Osteoblast (primary cell): ENCODE data around the gene DBN1. TPM values are rescaled to one million over a fixed set of nuclear protein-coding genes. Genes with fewer than 3 reads are reported as not detected.

ENCODE experiments used
- DNase-seq: peaks from one replicate; pipeline ENCODE4 v3.0.0; 2011; ENCODE audit warnings: low spot score, mixed read lengths; ENCODE audit not compliant: insufficient read length; ENCODE audit errors: missing footprints
- H2AFZ ChIP-seq: 2 replicates; pipeline ENCODE4 v1.6.0; 2011; ENCODE audit warnings: mild to moderate bottlenecking, low read length
- H3K27ac ChIP-seq: 2 replicates; pipeline ENCODE4 v1.5.1; 2011; ENCODE audit warnings: mild to moderate bottlenecking, low read depth, low read length, moderate library complexity
- H3K27me3 ChIP-seq: 2 replicates; pipeline ENCODE4 v1.6.0; 2012; ENCODE audit warnings: mild to moderate bottlenecking, control low read depth, inconsistent platforms, low read length, moderate library complexity; ENCODE audit not compliant: insufficient read depth
- H3K36me3 ChIP-seq: 2 replicates; pipeline ENCODE4 v1.5.1; 2011; ENCODE audit warnings: mild to moderate bottlenecking, low read length, control low read depth, moderate library complexity; ENCODE audit not compliant: insufficient read depth
- H3K4me1 ChIP-seq: 2 replicates; pipeline ENCODE4 v1.5.1; 2011; ENCODE audit warnings: mild to moderate bottlenecking, low read length, control low read depth, moderate library complexity; ENCODE audit not compliant: insufficient read depth
- H3K4me2 ChIP-seq: 2 replicates; pipeline ENCODE4 v1.6.0; 2011; ENCODE audit warnings: mild to moderate bottlenecking, low read length; ENCODE audit not compliant: insufficient read depth
- H3K4me3 ChIP-seq: fragments of 200-600 bp; sonication (generic); 3 replicates; pipeline ENCODE4 v1.5.1; 2012; ENCODE audit warnings: mild to moderate bottlenecking, low read length, inconsistent platforms; ENCODE audit not compliant: insufficient read depth
- H3K79me2 ChIP-seq: 2 replicates; pipeline ENCODE4 v1.6.0; 2012; ENCODE audit warnings: mild to moderate bottlenecking, low read length, control low read depth, inconsistent platforms; ENCODE audit not compliant: insufficient read depth
- H3K9me3 ChIP-seq: 2 replicates; pipeline ENCODE4 v1.5.1; 2011; ENCODE audit warnings: low read depth, low read length, control low read depth
- H4K20me1 ChIP-seq: 2 replicates; pipeline ENCODE4 v1.6.0; 2012; ENCODE audit warnings: mild to moderate bottlenecking, low read length, control low read depth; ENCODE audit not compliant: insufficient read depth
- total RNA-seq: library from RNA; depleted of rRNA; stranded (reverse); fragments of >200 nt; gene quantifications from 2 replicates; pipeline ENCODE4 v1.2.3, GENCODE V29; 2012
- TF ChIP-seq, protein P1 (sequence below): IDR thresholded peaks from 2 replicates; pipeline ENCODE4 v1.5.1; 2011; ENCODE audit warnings: mild to moderate bottlenecking, low read depth, low read length, moderate library complexity; ENCODE audit errors: extremely low read depth

Gene DBN1
- total RNA-seq, 1 donor, result 139 TPM

DNA sequence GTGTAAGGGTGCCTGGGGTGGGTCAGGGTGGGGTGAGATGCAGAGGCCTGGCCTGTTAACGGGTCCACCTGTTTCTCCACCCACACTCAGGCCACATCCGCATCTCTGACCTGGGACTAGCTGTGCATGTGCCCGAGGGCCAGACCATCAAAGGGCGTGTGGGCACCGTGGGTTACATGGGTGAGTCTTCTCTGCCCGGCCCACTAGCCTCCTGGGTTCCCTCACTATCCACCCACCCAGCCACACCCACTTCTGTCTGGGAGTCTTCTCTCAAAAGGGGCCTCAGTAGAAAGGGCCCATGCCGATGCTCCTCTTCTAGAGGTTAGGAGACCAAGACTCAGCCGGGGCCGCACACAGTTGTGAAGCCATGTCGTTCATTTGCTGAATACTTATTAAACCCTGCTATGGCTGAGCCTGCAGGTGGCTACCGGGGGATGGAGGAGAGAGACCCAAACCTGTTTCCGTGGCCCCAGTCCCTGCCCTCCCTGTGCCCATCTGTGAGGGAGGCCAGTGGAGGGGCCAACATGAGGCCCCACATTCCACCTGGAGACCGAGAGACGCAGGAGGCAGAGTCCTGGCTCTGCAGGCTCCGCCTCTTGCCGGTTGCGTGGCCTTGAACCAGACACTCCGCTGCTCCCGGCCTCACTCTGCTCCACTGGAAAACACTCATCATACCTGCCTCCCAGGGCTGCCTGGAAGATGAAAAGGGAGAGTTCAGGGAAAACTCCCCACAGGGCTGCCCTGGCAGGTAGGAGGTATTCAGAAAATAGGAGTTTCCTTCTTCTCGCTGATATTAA lies 38.3 kb downstream of the DBN1 start:
- no peaks in the 10 kb centered on the region for H3K79me2 ChIP-seq
- peaks cover 24% of the 10 kb centered on the region for H3K36me3 ChIP-seq
- H3K4me1 ChIP-seq, result no peaks in the 10 kb centered on the region
- no peaks in the 10 kb centered on the region for H3K27me3 ChIP-seq
- H3K27ac ChIP-seq, result no peak overlapping the region
- H3K4me3 ChIP-seq, result no peak overlapping the region
- no peak overlapping the region for H2AFZ ChIP-seq
- TF ChIP-seq, protein P1, sequence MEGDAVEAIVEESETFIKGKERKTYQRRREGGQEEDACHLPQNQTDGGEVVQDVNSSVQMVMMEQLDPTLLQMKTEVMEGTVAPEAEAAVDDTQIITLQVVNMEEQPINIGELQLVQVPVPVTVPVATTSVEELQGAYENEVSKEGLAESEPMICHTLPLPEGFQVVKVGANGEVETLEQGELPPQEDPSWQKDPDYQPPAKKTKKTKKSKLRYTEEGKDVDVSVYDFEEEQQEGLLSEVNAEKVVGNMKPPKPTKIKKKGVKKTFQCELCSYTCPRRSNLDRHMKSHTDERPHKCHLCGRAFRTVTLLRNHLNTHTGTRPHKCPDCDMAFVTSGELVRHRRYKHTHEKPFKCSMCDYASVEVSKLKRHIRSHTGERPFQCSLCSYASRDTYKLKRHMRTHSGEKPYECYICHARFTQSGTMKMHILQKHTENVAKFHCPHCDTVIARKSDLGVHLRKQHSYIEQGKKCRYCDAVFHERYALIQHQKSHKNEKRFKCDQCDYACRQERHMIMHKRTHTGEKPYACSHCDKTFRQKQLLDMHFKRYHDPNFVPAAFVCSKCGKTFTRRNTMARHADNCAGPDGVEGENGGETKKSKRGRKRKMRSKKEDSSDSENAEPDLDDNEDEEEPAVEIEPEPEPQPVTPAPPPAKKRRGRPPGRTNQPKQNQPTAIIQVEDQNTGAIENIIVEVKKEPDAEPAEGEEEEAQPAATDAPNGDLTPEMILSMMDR, result no peak
- H4K20me1 ChIP-seq, result peaks cover 2% of the 10 kb centered on the region
- H3K4me2 ChIP-seq, result no peak overlapping the region
- H3K9me3 ChIP-seq, result no peaks in the 10 kb centered on the region
- DNase-seq, result peak; percentile 54

DNA sequence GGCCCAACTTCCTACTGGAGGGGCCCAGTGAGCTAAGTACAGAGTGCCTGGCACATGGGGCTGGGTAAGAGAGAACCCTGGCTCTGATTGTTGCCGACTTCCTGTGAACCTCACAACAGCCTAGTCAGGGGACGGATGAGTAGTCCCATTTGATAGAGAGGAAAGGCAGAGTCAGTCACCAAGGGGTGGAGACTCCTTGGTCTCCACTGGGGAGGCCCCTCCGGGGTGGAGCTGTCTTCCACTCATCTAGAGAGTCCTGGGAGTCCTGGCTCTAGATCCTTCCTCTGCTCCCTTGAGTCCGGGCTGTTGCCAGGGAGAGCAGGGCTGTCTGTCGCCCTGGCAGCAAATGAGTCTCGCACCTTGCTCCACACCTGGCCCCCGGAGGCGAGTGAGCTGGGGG lies 39.0 kb downstream of the DBN1 start:
- no peaks in the 10 kb centered on the region for H3K4me1 ChIP-seq
- peak; percentile 80 for DNase-seq
- TF ChIP-seq, protein P1, result no peak
- no peak overlapping the region for H2AFZ ChIP-seq
- no peak overlapping the region for H3K27ac ChIP-seq
- no peaks in the 10 kb centered on the region for H3K9me3 ChIP-seq
- peaks cover 3% of the 10 kb centered on the region for H3K79me2 ChIP-seq
- H3K27me3 ChIP-seq, result no peaks in the 10 kb centered on the region
- peaks cover 24% of the 10 kb centered on the region for H3K36me3 ChIP-seq
- no peak overlapping the region for H3K4me2 ChIP-seq
- no peak overlapping the region for H3K4me3 ChIP-seq
- peaks cover 7% of the 10 kb centered on the region for H4K20me1 ChIP-seq

DNA sequence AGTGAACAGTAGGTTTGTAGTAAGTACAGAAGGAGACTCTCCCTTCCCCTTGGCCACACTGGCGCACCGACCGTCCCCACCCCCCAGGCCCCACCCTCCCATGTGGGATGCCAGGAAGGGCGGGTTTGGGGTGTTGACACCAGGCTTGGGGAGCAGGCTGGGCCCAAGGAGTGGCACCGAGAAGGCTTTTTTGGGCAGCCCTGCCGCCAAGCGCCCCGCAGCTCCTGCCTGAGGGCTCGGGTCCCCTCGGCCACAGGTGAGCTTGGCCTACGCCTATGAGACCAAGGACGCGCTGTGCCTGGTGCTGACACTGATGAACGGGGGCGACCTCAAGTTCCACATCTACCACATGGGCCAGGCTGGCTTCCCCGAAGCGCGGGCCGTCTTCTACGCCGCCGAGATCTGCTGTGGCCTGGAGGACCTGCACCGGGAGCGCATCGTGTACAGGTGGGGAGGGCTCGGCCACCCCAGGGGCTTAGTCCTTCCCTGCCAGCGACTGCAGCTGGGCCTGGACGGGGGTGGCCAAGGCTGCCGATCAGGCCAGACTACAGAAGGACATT lies 39.7 kb downstream of the DBN1 start:
- H3K4me1 ChIP-seq, result no peaks in the 10 kb centered on the region
- peak; percentile 48 for DNase-seq
- no peak overlapping the region for H3K27ac ChIP-seq
- H4K20me1 ChIP-seq, result peaks cover 8% of the 10 kb centered on the region
- TF ChIP-seq, protein P1, result no peak
- H3K9me3 ChIP-seq, result no peaks in the 10 kb centered on the region
- no peak overlapping the region for H3K4me3 ChIP-seq
- H3K79me2 ChIP-seq, result peaks cover 10% of the 10 kb centered on the region
- no peaks in the 10 kb centered on the region for H3K27me3 ChIP-seq
- no peak overlapping the region for H2AFZ ChIP-seq
- H3K36me3 ChIP-seq, result peaks cover 24% of the 10 kb centered on the region
- no peak overlapping the region for H3K4me2 ChIP-seq
